Pons (tissue), 1 donor: ENCODE measurements around the gene PTPN13.
A peak's percentile ranks its signal among the peaks of the same experiment; 100 is the strongest.

ENCODE experiments used
- DNase-seq: peaks from one replicate; pipeline ENCODE4 v3.0.0-alpha.2; 2016; ENCODE audit warnings: low spot score

Gene PTPN13

DNA sequence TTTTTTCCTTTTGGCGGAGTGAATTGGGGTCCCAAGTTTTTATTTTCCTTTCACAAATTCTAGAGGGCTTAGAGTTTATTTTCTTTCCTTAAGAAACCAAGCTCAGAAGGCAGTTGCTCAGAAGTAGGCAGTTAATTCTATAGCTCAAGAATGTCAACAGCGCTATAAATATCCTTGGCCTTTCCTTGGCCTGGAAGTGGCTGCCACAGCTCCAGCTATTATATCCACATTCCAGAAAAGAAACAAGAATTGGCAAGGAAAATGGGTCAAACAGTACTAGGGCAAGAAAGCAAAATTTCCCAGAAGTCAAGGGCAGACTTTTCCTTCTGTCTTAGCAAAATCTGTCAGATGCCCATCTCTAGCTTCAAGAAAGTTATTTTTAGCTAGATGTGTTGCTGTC lies 224.1 kb downstream of the PTPN13 start:
- DNase-seq = no peak

DNA sequence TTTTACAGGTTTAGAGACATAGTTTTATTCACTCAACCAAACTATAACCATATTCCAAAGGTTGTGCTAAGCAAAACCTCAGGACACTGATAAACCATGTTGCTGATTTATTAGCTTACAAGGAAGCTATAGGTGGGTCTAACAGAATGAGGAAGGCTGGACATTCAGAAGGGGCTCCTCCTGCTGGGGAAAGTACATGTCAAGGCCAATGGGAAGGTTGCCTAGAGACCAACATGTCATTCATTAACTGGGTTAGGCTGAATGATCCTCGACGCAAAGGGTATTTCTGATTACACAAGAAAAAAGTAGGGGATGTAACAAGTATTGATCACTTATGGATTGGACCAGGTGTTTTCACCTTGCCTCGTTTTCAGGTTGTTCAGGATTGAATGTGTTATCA lies 224.7 kb downstream of the PTPN13 start:
- no peak for DNase-seq

DNA sequence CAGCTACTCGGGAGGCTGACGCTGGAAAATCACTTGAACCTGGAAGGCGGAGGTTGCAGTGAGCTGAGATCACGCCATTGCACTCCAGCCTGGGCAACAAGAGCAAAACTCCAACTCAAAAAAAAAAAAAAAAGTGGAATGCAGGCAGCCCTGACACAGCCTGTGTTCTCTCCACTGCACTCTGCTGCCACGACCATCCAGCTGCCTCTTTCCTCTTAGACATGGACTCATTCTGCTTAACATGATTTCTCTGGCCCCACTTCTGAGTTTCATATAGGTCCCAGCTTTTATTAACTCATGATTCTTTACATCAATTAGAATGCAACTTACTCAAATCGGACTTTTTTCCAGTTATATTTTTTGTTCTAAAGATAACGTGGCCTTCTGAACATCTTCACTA lies 225.4 kb downstream of the PTPN13 start:
- no peak for DNase-seq

DNA sequence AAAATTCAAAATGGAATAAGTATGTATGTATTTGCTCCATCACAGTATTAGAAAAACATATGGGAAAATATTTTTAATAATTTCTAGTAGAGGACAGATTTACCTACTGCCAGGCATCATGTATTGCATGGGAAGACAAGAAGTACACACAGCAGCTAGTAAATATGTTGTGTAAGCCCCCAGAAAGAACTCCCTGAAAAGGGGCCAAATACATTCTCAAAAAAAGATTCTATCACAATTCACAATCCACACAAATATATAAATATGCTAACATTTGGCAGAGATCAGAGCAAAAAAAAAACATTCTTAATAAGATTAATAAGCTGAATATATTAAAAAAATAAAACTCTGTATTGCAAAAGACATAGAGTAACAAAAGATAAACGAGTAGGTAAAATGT lies 227.0 kb downstream of the PTPN13 start:
- DNase-seq = no peak

- DNase-seq = no peak
These were observed 228.0 kb downstream of the PTPN13 start for GRCh38 chr4:86822136-86822535.

- no peak for DNase-seq
These were observed 231.4 kb downstream of the PTPN13 start for GRCh38 chr4:86825511-86825910.

- DNase-seq = no peak
These were observed 237.4 kb downstream of the PTPN13 start for GRCh38 chr4:86831262-86832130.

DNA sequence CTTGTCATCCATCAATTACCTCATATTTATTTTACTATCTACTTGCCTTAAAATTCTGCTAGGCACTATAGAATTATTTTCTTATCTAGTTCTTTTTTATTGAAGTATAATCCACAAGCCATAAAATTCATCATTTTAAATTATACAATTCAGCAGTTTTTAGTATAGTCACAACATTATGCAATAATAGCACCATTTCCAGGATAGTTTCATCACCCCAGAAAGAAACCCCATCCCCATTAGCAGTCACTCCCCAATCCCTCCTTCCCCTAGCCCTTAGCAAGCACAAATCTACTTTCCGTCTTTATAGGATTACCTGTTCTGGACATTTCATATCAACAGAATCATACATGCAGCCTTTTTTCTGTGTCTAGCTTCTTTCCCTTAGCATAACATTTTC lies 239.5 kb downstream of the PTPN13 start:
- no peak for DNase-seq

GRCh38 chr4:86834901-86835300 lies 240.8 kb downstream of the PTPN13 start:
- no peak for DNase-seq

DNA sequence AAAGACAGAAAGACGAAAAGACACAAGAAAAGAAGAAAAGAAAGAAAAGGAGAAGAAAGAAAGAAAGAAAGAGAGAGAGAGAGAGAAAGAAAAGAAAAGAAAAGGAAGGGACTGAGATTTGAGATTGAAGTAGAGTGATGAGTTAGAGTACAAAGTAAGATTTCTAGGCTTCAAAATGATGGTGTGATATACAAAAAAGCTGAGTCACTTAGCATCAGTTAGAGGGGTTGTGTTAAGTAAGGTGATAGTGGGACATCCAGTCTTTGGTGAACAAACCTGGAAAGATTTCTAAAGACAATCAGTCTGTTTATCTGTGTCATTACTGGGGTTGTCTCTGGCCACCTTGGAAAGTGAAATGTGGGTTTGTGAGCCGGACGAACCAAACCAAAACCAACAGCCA lies 241.6 kb downstream of the PTPN13 start:
- DNase-seq = no peak

DNA sequence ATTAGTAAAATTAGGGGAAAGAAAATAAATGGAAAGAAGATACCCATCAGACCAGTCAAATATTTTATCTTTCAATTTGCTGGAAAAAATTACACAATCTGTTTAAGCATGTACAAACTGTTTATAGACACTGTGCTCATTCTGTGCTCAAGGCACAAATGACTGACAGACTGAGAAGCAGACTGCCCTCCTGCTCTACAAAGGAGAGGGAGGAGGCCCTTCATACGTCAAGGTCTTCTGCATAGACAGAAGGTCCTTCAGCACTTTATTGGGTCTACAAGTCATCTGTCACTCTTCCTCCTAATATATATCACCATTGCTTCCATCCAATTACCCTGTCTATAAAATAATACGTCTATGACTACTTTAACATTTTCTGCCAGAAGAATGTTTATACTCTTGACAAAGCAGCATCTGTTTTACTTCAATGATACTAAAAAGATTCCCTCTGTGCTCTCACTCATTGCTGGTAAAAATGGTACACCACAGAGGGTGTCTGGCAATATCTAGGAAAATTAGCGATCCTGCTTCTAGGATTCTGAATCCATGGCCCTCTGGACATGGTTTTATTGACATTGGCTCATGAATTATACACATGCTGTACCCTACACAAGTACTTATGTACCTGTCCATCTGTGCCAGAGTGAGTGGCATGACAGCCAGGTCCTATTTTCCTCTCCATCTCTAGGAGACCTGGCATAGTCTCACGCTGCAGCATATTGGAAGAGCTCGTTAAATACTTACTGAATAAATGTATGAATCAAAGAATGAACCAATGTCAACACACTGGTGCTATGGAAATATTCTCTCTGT lies 243.8 kb downstream of the PTPN13 start:
- no peak for DNase-seq

DNA sequence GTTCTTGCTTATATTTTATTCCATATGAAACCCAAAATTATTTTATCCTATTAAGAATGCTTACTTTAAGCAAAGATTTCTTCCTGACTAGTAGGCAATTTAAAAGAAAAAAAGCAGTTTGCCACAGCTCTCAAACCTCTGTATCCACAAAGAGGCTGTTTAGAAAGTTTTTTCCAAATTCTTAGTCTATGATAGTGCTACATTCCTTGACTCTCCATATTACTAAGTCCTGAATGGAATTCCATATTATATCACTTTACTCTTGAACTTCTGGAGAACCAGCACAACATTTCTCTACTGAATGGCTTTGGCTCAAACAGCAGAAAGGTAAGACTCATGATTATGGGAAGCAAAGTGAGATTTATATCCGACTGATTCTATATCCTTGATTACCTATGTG lies 246.7 kb downstream of the PTPN13 start:
- DNase-seq = no peak

DNA sequence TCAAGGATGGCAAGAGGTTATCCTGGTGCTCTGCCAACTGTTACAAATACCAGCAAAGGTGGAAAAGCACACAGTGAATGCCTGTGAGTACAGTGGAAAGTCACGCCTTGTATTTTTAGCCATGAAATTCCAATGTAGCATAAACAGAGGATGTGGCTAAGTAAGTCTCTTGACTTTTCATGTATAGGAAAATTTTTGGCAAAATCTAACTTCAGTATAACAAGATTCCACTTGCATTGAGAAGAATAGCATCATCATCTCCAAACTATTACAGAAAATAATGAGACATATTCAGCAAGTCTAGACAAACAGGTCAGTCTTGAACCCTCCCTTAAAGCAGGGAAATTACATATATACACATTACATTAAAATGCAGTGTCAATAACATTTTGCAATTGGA lies 247.2 kb downstream of the PTPN13 start:
- DNase-seq = no peak

- DNase-seq = no peak
These were observed 251.5 kb downstream of the PTPN13 start for GRCh38 chr4:86845593-86845992.

- DNase-seq = no peak
These were observed 252.8 kb downstream of the PTPN13 start for GRCh38 chr4:86846921-86847320.

GRCh38 chr4:86847571-86847970 lies 253.5 kb downstream of the PTPN13 start:
- DNase-seq = no peak

GRCh38 chr4:86848136-86848535 lies 254.0 kb downstream of the PTPN13 start:
- no peak for DNase-seq

GRCh38 chr4:86848732-86849619 lies 254.9 kb downstream of the PTPN13 start, which contains the start of gene SLC10A6:
Gene SLC10A6 (minus strand): TSS chr4:86849384. CDS start chr4:86849115, 269 bp downstream.
- peak; percentile 40 for DNase-seq

GRCh38 chr4:86853209-86853608 lies 259.1 kb downstream of the PTPN13 start:
- DNase-seq = no peak

DNA sequence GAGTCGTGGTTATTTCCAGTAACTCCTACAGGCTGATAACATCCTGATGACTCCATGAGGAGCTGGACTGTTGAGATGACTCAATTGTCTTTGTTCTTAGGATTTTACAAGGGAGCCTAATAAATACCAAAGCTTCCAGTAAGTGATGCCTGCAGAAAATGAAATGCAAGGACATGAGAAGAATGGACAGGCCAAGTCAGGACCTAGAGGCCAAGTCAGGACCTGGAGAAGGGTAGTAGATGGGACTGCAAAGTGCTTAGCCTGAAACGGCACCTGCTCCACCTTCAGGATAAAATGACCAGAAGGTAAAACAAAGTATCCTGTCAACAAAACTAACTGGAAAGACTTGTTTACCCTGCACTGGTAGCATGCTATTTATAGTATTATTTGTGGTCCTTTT lies 261.5 kb downstream of the PTPN13 start:
- DNase-seq = no peak

DNA sequence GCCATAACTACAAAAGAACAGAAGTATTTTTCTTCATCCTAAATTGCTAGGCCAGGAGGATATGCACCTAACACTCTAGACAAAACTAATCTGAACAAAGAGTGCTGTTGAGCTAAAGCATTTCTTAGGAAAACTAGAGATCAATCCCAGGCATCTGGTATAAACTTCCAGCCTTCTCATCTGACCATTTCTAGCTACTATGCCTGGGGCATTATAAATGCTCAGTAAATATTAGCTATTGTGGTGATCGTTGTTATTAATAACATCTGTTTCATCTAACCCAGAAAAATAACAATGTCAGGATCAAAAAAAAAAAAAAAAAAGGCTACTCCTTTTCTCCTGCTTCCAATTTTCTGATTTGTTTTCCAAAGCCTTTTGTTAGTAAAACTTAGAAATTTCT lies 262.8 kb downstream of the PTPN13 start:
- DNase-seq = no peak
